GM21526 (cell line): Measurements from ENCODE around the gene STPG3.

Source experiments
- ATAC-seq: cut with Tn5 transposase; IDR thresholded peaks from one replicate; pipeline ENCODE4 v1.9.1; 2021; ENCODE audit warnings: moderate library complexity; ENCODE audit not compliant: unreplicated experiment, low FRiP score

The STPG3 gene

GRCh38 chr9:137278061-137278701 lies 27.1 kb downstream of the STPG3 start:
- ATAC-seq = no peak

- ATAC-seq = no peak
Observed at GRCh38 chr9:137278721-137279711, 27.9 kb downstream of the STPG3 start.

DNA sequence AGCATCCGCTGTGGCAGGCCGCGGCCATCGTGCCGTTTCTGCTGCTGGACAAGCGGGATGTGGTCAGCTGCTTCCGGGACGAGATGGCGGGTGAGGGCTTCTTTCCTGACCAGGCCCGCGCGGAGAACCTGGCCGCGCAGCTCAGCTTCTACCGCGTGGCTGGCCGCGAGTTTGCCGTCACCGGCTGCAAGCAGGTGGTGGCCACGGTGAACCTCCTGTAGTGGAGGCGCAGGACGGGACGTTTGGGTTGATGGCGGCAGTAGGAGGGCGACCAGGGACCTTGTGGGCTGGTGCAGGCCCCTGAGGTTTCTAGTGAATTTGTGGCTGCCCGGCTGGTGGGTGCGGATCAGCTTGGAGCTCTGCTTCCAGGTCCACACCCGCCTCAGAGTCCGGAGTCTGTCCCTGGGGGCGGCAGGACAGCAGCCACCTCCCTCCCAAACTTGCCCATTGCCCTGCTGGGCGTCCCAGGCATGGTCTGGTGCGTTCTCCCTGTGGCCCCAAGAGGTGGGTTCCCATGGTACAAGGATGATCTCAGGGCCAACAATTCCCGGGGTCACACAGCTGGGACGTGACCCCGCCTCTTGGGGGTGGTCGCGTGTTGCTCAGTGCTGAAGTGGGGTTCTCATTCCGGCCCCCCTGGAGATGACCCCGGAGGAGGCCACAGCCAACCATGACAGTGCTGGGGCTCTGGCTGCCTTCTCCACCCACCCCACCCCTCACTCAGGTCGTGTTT lies 28.8 kb downstream of the STPG3 start:
- ATAC-seq = no peak

GRCh38 chr9:137280474-137281344 lies 29.6 kb downstream of the STPG3 start:
- no peak for ATAC-seq

- no peak for ATAC-seq
Observed at GRCh38 chr9:137281345-137282116, 30.4 kb downstream of the STPG3 start.

GRCh38 chr9:137286975-137287383 lies 35.9 kb downstream of the STPG3 start:
- no peak for ATAC-seq

DNA sequence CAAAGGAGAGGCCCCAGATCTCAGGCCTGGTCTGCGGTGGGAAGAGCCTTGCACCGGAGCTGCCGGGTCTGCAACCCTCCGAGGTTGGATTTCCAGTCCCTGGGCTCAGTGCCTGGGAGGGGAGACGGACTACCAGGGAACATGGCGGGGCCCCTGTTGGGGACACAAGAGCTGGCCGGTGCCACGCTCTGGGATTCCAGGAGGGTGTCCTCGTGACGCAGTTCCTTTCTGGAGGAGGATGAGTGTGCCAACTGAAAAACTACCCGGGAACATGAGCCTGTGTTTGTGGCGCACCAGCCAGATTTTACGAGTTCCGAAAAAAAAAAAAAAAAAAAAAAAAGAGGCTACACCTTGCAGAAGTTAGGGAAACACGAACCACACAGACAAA lies 42.0 kb downstream of the STPG3 start:
- no peak for ATAC-seq

- ATAC-seq = no peak
Observed at GRCh38 chr9:137293482-137294090, 42.5 kb downstream of the STPG3 start.

GRCh38 chr9:137294091-137294680 lies 43.1 kb downstream of the STPG3 start:
- no peak for ATAC-seq

DNA sequence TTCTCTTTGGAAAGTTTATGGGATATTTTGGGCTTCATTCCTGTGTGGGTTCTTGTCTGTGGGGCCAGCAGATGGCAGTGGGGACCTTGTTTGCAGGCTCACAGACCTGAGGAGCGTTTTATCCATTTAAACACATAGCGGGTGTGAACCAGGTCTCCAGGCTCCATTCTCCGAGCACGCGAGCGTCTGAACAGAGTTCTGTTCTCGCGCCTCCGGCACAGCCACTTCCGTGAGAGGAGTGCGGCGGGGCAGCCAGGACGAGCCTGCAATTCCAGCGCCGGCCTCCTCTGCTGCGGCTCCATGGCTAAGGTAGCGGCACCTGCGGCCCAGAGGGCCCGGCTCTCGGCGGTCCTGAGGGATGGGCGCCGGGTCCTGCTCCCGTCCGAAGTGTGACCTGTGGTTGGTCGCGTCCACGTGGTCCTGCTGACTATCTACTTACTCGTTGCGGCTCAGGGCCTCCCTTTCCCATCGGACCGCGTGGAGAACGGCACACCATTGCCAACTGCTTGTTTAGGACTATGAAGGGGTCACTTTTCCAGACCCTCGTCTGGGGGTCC lies 43.7 kb downstream of the STPG3 start:
- no peak for ATAC-seq

GRCh38 chr9:137295238-137295811 lies 44.2 kb downstream of the STPG3 start:
- no peak for ATAC-seq

DNA sequence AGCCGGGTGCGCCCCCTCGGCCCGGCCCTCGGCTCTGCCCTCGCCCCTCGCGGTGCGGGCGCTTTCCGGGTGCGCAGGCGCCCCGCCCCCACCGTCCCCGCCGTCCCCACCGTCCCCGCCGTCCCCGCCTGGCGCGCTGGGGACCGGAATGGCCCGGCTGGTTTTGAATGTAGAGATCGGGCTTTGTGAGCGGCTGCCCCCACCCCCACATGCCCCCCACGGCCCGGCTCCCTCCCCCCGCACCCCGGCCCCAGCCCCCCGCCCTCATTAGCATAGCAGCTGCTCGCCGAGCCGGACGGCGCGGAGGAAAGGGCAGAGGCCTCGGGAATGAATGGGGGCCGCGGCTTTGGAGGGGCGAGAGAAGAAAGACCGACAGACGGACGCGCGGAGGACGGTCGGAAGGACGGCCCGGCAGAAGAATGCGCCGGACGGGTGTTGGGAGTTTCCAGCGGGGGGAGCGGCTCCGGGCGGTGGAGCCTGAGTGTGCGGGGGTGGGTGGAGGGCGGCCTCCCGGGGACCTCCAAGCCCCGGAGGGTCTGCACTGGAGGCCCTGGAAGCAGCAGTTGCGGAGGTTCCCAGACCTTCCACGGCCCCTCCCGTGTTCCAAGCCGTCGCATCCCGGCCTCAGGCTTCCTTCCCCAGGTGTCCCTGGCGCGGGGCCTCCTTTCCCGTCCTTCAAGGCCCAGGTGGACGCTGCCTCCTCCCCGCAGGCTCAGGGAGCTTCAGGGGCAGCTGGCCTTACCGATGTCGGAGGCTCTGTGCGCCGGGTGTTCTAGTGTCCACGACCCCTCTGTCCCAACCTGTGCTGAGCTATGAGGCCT lies 45.0 kb downstream of the STPG3 start:
- ATAC-seq = no peak

DNA sequence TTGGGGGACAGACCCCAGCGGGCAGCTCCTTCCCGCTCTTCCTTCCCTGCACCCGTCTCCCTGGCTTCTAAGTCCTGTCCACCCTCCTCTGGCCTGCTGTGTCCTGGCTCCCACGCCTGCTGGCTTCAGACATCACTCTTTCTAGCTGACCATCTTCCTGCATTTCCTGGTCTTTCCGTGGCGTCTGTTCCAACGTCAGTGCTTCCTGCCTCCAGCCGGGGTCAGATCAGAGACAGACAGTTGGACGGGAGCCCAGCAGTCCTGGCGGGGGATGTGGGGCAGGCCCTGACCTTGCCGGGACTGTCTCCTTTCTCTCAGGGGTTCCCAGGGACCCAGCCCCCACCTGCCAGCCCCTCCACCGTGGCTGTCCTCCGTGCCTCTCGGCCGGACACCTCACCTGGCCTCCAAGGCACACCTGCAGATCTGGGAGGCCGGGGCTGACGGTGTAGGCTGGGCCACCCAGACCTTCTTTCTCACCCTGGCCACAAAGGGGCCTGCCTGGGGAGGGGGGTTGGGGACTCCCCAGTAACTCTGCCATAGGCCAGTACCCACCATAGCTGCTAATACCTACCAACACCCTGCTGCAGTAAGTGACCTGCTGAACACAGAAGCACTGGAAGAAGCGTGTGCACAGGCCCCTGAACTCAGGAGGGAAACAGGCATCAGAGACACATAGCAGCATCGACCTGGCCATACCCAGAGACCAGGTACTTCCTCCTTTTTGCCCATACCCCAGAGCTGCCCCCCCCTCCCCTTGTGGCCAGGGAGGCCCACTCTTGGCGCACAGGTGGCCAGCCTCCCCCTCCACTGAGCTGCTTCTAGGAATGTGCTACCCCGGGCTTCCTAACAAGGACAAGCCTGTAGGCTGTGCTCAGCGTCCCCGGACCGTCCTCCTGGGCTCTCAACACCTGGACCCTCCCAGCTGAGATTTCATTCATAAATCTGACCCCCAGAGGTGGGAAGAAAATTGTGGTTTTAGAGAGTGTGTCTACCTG lies 45.9 kb downstream of the STPG3 start:
- ATAC-seq = no peak

DNA sequence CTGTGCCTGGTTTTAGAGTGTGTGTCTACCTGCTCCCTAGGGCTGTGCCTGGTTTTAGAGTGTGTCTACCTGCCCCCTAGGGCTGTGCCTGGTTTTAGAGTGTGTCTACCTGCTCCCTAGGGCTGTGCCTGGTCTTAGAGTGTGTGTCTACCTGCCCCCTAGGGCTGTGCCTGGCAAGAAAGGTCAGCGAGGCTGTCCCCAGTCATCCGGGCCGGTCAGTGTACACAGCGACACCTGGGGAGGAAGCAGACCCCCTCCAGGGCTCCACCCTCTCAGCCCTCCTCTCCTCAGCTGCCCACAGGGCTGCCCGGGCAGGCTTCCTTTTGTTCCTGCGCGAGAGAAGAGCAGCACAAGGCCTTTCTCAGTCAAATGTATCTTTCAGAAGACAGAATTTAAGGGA lies 46.9 kb downstream of the STPG3 start:
- ATAC-seq = no peak

DNA sequence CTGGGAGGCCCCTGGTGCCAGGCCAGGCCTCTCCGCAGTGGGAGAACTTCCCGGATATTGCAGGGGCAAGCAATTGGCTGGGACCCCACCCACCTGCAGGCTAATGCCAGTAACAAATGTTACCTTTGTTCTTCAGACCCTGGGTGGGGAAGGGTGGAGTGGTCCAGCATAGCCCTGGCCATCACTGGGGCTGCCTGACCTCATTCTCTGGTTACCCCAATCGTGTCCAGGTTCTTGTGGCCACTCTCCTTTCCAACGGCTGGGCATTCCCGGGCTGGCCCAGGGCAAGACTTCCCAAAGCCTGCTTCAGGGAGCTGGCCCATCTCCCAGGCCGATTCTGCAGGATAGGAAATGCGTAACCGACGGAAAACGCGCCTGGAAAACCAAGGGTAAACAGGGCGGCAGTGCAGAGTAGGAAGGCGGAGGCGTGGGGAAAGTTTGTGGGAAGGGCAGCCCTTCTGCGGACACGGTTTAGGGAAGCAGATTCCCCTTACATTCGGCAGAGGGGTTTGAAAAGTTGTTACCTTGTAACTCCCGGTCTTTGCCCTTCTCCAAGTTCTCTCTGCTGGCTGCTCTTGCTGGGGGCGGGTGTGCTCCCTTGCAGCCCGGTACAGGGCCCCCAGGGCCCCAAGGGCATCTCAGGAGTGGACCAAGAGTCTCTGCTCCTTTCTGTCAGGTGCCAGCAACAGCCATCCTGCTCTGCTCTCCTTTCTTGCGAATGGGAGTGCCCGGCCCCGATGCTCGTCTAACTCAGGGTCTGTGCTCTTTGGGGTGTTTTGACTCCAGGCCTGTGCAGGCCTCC lies 47.5 kb downstream of the STPG3 start:
- ATAC-seq = no peak
